HUES6 (cell line): ENCODE data around the gene INTU.

Experiments used
- H3K27ac ChIP-seq: 2 replicates; pipeline ENCODE4 v1.7.0; 2013; ENCODE audit warnings: low read depth, mild to moderate bottlenecking, low read length, inconsistent platforms
- H3K27me3 ChIP-seq: 2 replicates; pipeline ENCODE4 v1.6.1; 2013; ENCODE audit warnings: low read length; ENCODE audit not compliant: control insufficient read depth, insufficient read depth
- H3K36me3 ChIP-seq: 2 replicates; pipeline ENCODE4 v1.6.1; 2013; ENCODE audit warnings: low read length; ENCODE audit not compliant: control insufficient read depth, insufficient read depth
- H3K4me1 ChIP-seq: 2 replicates; pipeline ENCODE4 v1.6.1; 2013; ENCODE audit warnings: low read length; ENCODE audit not compliant: control insufficient read depth, insufficient read depth
- H3K4me3 ChIP-seq: 2 replicates; pipeline ENCODE4 v1.5.1; 2013; ENCODE audit warnings: low read depth, low read length
- H3K9ac ChIP-seq: one replicate; pipeline ENCODE4 v1.6.1; 2013; ENCODE audit warnings: mild to moderate bottlenecking, low read length
- H3K9me3 ChIP-seq: 2 replicates; pipeline ENCODE4 v1.6.1; 2013; ENCODE audit warnings: low read depth, low read length; ENCODE audit not compliant: control insufficient read depth, insufficient read depth

The INTU gene

GRCh38 chr4:127685292-127685691 lies 52.5 kb downstream of the INTU start:
- H3K36me3 ChIP-seq, result peaks cover 7% of the 10 kb centered on the region; the same call in 1 of the 2 replicates
- H3K4me3 ChIP-seq, result no peak overlapping the region
- no peaks in the 10 kb centered on the region for H3K9me3 ChIP-seq
- H3K9ac ChIP-seq, result no peak overlapping the region
- no peaks in the 10 kb centered on the region for H3K27me3 ChIP-seq
- H3K27ac ChIP-seq, result no peak overlapping the region
- no peaks in the 10 kb centered on the region for H3K4me1 ChIP-seq

- Histone ChIP-seq H3K4me3 (no peak overlapping the region), H3K27me3 (no peaks in the 10 kb centered on the region), H3K27ac (no peak overlapping the region), H3K36me3 (peaks cover 10% of the 10 kb centered on the region; the same call in 1 of the 2 replicates), H3K4me1 (no peaks in the 10 kb centered on the region), H3K9me3 (no peaks in the 10 kb centered on the region), H3K9ac (no peak overlapping the region)
Measured at GRCh38 chr4:127686658-127687057, 53.9 kb downstream of the INTU start.

GRCh38 chr4:127687580-127687979 lies 54.8 kb downstream of the INTU start:
- no peaks in the 10 kb centered on the region for H3K27me3 ChIP-seq
- H3K9ac ChIP-seq, result no peak overlapping the region
- H3K36me3 ChIP-seq, result peaks cover 10% of the 10 kb centered on the region; the same call in 1 of the 2 replicates
- no peaks in the 10 kb centered on the region for H3K9me3 ChIP-seq
- H3K27ac ChIP-seq, result no peak overlapping the region
- no peak overlapping the region for H3K4me3 ChIP-seq
- no peaks in the 10 kb centered on the region for H3K4me1 ChIP-seq

- Histone ChIP-seq H3K27ac (no peak overlapping the region), H3K4me1 (no peaks in the 10 kb centered on the region)
Measured at GRCh38 chr4:127698789-127699200, 66.0 kb downstream of the INTU start.

GRCh38 chr4:127708985-127709384 lies 76.2 kb downstream of the INTU start:
- H3K9me3 ChIP-seq, result peaks cover 7% of the 10 kb centered on the region; the same call in 1 of the 2 replicates
- no peak overlapping the region for H3K27ac ChIP-seq
- H3K36me3 ChIP-seq, result peaks cover 33% of the 10 kb centered on the region
- H3K27me3 ChIP-seq, result no peaks in the 10 kb centered on the region
- no peaks in the 10 kb centered on the region for H3K4me1 ChIP-seq
- H3K4me3 ChIP-seq, result no peak overlapping the region
- H3K9ac ChIP-seq, result no peak overlapping the region

More at GRCh38 chr4:127698789-127699200, 66.0 kb downstream of the INTU start:
- Histone ChIP-seq H3K36me3 (no peaks in the 10 kb centered on the region), H3K9ac (no peak overlapping the region), H3K9me3 (no peaks in the 10 kb centered on the region; the same call in 1 of the 2 replicates), H3K27me3 (no peaks in the 10 kb centered on the region), H3K4me3 (no peak overlapping the region)

GRCh38 chr4:127709456-127709855 lies 76.7 kb downstream of the INTU start:
- H3K27me3 ChIP-seq, result no peaks in the 10 kb centered on the region
- no peak overlapping the region for H3K9ac ChIP-seq
- no peaks in the 10 kb centered on the region for H3K4me1 ChIP-seq
- H3K4me3 ChIP-seq, result no peak overlapping the region
- H3K9me3 ChIP-seq, result peaks cover 7% of the 10 kb centered on the region; the same call in 1 of the 2 replicates
- H3K36me3 ChIP-seq, result peaks cover 33% of the 10 kb centered on the region
- H3K27ac ChIP-seq, result no peak overlapping the region

- Histone ChIP-seq H3K27me3 (no peaks in the 10 kb centered on the region), H3K27ac (no peak within 1 kb of the TSS), H3K9me3 (no peaks in the 10 kb centered on the region), H3K4me1 (no peaks in the 10 kb centered on the region), H3K36me3 (no peaks in the 10 kb centered on the region), H3K4me3 (no peak within 1 kb of the TSS), H3K9ac (no peak within 1 kb of the TSS)
Measured at GRCh38 chr4:127730142-127730913, 97.6 kb downstream of the INTU start, which contains the start of gene SLC25A31. SLC25A31 (plus strand) TSS chr4:127730400; CDS start chr4:127730546, 146 bp downstream.

- Histone ChIP-seq H3K4me3 (no peak overlapping the region), H3K27ac (no peak overlapping the region), H3K9ac (no peak overlapping the region), H3K36me3 (no peaks in the 10 kb centered on the region), H3K4me1 (no peaks in the 10 kb centered on the region), H3K9me3 (no peaks in the 10 kb centered on the region), H3K27me3 (no peaks in the 10 kb centered on the region)
Measured at GRCh38 chr4:127731406-127731805, 98.6 kb downstream of the INTU start.

GRCh38 chr4:127732623-127733328 lies 100.0 kb downstream of the INTU start:
- Histone ChIP-seq H3K36me3 (no peaks in the 10 kb centered on the region), H3K9ac (no peak overlapping the region), H3K27ac (no peak overlapping the region), H3K27me3 (no peaks in the 10 kb centered on the region), H3K4me3 (no peak overlapping the region), H3K9me3 (no peaks in the 10 kb centered on the region), H3K4me1 (no peaks in the 10 kb centered on the region)

- H3K4me1 ChIP-seq, result no peaks in the 10 kb centered on the region
- H3K36me3 ChIP-seq, result no peaks in the 10 kb centered on the region
- H3K9me3 ChIP-seq, result no peaks in the 10 kb centered on the region
Measured at GRCh38 chr4:127734976-127735375, 102.2 kb downstream of the INTU start.

GRCh38 chr4:127737295-127737694 lies 104.5 kb downstream of the INTU start:
- Histone ChIP-seq H3K9me3 (peaks cover 7% of the 10 kb centered on the region; the same call in 1 of the 2 replicates), H3K4me3 (no peak overlapping the region), H3K36me3 (no peaks in the 10 kb centered on the region), H3K27me3 (no peaks in the 10 kb centered on the region), H3K4me1 (no peaks in the 10 kb centered on the region), H3K9ac (no peak overlapping the region), H3K27ac (no peak overlapping the region)

More at GRCh38 chr4:127734976-127735375, 102.2 kb downstream of the INTU start:
- Histone ChIP-seq H3K27ac (no peak overlapping the region), H3K9ac (no peak overlapping the region), H3K27me3 (no peaks in the 10 kb centered on the region), H3K4me3 (no peak overlapping the region)
